ENCODE measurements around the gene PARD3B. TPM values are rescaled to one million over a fixed set of nuclear protein-coding genes. Genes with fewer than 3 reads are reported as not detected.

PARD3B gene
- total and polyA plus RNA-seq, 10 of the 15 experiments (the other 5 are each of a cell fraction or from before 2014, with no cell fraction given) = 0.01 to 0.54 (median 0.07) TPM; not detected in 7

DNA sequence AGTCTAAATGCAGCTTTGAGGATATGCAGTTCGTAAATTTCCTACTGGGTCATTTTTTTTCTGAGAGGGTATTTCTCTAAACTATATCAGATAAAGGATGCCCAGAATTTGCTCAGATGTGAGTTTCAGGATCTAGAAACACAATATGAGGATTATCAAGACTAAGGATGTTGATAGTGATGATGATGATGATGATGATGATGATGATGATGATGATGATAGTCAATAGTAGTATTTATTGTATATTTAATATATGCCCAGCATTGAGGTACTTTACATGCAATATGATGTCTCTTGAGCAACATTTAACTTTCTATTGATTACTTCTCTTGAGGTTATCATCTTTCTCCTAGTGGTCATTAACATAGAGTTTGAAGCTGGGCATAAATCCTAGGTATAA, 914.9 kb downstream of the PARD3B start (continued):
- TF ChIP-seq NFYB (IDR thresholded peaks at IDR 0.05; ENCODE audit: insufficient read depth, low read depth, low read length) (no peak), TAF1 (IDR thresholded peaks at IDR 0.05; ENCODE audit: borderline replicate concordance, low read depth, low read length) (no peak)

DNA sequence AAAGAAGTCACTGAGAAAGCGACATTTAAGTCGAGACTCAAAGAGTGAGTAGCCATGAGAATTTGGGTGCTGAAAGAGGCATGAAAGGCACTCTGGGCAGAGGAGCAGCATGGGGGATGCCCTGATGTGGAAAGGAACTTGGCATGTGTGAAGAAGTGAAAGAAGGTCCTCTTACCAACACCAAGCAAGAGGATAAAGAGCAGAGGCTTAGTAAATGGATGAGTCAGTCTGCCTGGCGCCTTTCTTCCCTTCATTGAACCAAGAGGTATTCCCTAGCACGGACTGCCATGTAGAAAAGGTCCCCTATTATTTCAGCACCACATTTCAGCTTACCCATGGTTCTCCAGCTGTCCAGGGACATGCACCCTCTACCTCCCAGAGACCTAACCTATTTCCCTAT, 915.9 kb downstream of the PARD3B start:
- no peak for TF ChIP-seq KAT2A (conservative IDR thresholded peaks at IDR 0.05; ENCODE audit: control insufficient read depth, low read depth, low read length)
- no peak for TF ChIP-seq PAX8 (IDR thresholded peaks at IDR 0.05)
- no peak for TF ChIP-seq MTA2 (IDR thresholded peaks at IDR 0.05; ENCODE audit: low read depth)
- no peak for TF ChIP-seq BHLHE40 (IDR thresholded peaks at IDR 0.05; ENCODE audit: borderline replicate concordance in 1 of 2, low read depth in 2 of 2, low read length in 1 of 2)
- TF ChIP-seq IKZF2 (IDR thresholded peaks at IDR 0.05) = no peak
- H3K4me3 ChIP-seq = no peak overlapping the region

More for the DNA sequence above, 915.9 kb downstream of the PARD3B start:
- Histone ChIP-seq H3K9me3 (replicated peaks; ENCODE audit: control insufficient read depth, insufficient read depth, low read length) (no peaks in the 10 kb centered on the region), H4K20me1 (ENCODE audit: control insufficient read depth, insufficient read depth) (no peaks in the 10 kb centered on the region), H3K36me3 (ENCODE audit: control insufficient read depth in 2 of 2, insufficient read depth in 2 of 2, low read length in 1 of 2) (no peaks in the 10 kb centered on the region), H3K4me2 (ENCODE audit: control insufficient read depth, insufficient read depth) (no peak overlapping the region), H3K9ac (ENCODE audit: control insufficient read depth, insufficient read depth, low read length) (no peak overlapping the region), H3K27ac (ENCODE audit: control insufficient read depth, insufficient read depth) (no peak overlapping the region), H3K4me1 (ENCODE audit: control insufficient read depth, insufficient read depth, low read length) (no peaks in the 10 kb centered on the region), H2AFZ (ENCODE audit: control insufficient read depth, low read depth, low read length) (no peak overlapping the region), H3K79me2 (ENCODE audit: control insufficient read depth, insufficient read depth, low read length) (no peaks in the 10 kb centered on the region), H3K27me3 (replicated peaks in 1 of 2; ENCODE audit: control insufficient read depth in 2 of 2, insufficient read depth in 2 of 2, low read length in 1 of 2) (no peaks in the 10 kb centered on the region; a peak in 1 of 4 replicates)
- SMC1A ChIA-PET (ENCODE audit: uncharacterized antibody, unreplicated experiment) = no interaction called here
- RAD21 ChIA-PET (ENCODE audit: unreplicated experiment) = no interaction called here
- BruUV-seq (replicated peaks) = no TSS peak
- intact Hi-C loops (cut with micrococcal nuclease; ENCODE audit: unreplicated experiment) = no loop called here
- CTCF ChIA-PET = no interaction called here
- ATAC-seq = no peak
- POLR2A ChIA-PET = no interaction called here
- DNase-seq (ENCODE audit: low read depth, low spot score) = no peak
- WGBS (ENCODE audit: insufficient coverage, insufficient replicate concordance, low lambda C conversion rate, missing lambda C conversion rate) = 26% methylated on average over 4 of the region's 4 CpGs
- in situ Hi-C loops (cut with MboI) = no loop called here
- no peak for FAIRE-seq
